AG04449 (cell line): ENCODE results near the gene KLRC4.
"Not testable (repeated sequence)": the region's sequence is repeated elsewhere in the genome, so short reads cannot be mapped to it uniquely, and the experiment has no call there.

Experiments used
- CTCF ChIA-PET: fragments of 350-600 bp; formaldehyde crosslinking; extraction: SDS; loops from one replicate; lab custom pipeline; 2021; ENCODE audit warnings: antibody characterized with exemption; lab: Yijun Ruan, JAX
- POLR2A ChIA-PET: fragments of 400-600, 350-600 bp; formaldehyde crosslinking; extraction: SDS; loops from one replicate; lab custom pipeline; 2020; ENCODE audit warnings: antibody characterized with exemption, inconsistent platforms; lab: Yijun Ruan, JAX
- DNase-seq: peaks from one replicate; pipeline ENCODE4 v3.0.0-alpha.2; 2010; ENCODE audit warnings: low read depth, low spot score
- H3K4me3 ChIP-seq: 2 replicates; pipeline ENCODE4 v1.5.1; 2011; ENCODE audit warnings: low read depth, mild to moderate bottlenecking, control low read depth, low read length
- CTCF ChIP-seq: IDR thresholded peaks from one replicate; pipeline ENCODE4 v1.5.1; 2011; ENCODE audit warnings: mild to moderate bottlenecking, moderate library complexity, low read length, control low read depth, inconsistent platforms; ENCODE audit not compliant: insufficient read depth; ENCODE audit errors: missing control alignments

KLRC4 gene

GRCh38 chr12:10389904-10390303, 19.7 kb downstream of the KLRC4 start, which contains the start of gene KLRK1:
Gene KLRK1, minus strand, starts transcription at chr12:10390041. Its CDS starts 1,231 bp downstream, at chr12:10388810.
- no peak within 1 kb of the TSS for H3K4me3 ChIP-seq
- ChIA-PET POLR2A (no interaction called here), CTCF (no interaction called here)
- no peak for DNase-seq
- no peak for TF ChIP-seq CTCF

- ChIA-PET CTCF (no interaction called here), POLR2A (no interaction called here)
- TF ChIP-seq CTCF = no peak
- no peak for DNase-seq
- H3K4me3 ChIP-seq = no peak overlapping the region
Measured at GRCh38 chr12:10388624-10389413, 20.7 kb downstream of the KLRC4 start.

GRCh38 chr12:10387498-10387897, 22.1 kb downstream of the KLRC4 start:
- POLR2A ChIA-PET, DNase-seq, H3K4me3 ChIP-seq, CTCF ChIA-PET: not testable (repeated sequence)

GRCh38 chr12:10386857-10387256, 22.7 kb downstream of the KLRC4 start:
- CTCF ChIA-PET = no interaction called here
- POLR2A ChIA-PET = no interaction called here
- no peak for DNase-seq
- no peak for TF ChIP-seq CTCF
- no peak overlapping the region for H3K4me3 ChIP-seq

- no peak for TF ChIP-seq CTCF
- H3K4me3 ChIP-seq = no peak overlapping the region
- ChIA-PET CTCF (no interaction called here), POLR2A (no interaction called here)
- peak; percentile 54 for DNase-seq
Measured at GRCh38 chr12:10385166-10385613, 24.4 kb downstream of the KLRC4 start.

- CTCF ChIA-PET = no interaction called here
- DNase-seq = no peak
- no peak overlapping the region for H3K4me3 ChIP-seq
- no peak for TF ChIP-seq CTCF
- POLR2A ChIA-PET = no interaction called here
Measured at GRCh38 chr12:10384191-10384590, 25.4 kb downstream of the KLRC4 start.
